HepG2 (cell line): ENCODE measurements around the gene OR6K6. TPM values are rescaled to one million over a fixed set of nuclear protein-coding genes. Genes with fewer than 3 reads are reported as not detected.

Source experiments
- ATAC-seq: fragments of 200-7000 bp; cut with Tn5 transposase; 3 replicates; pipeline ENCODE4 v1.9.1; 2020; ENCODE audit warnings: mild to moderate bottlenecking, moderate library complexity
- BruUV-seq: library from RNA; stranded (reverse); fragments of 400-500 nt; replicated peaks from 2 replicates; lab custom pipeline; 2021; lab: Mats Ljungman, UMichigan
- CTCF ChIA-PET: fragments of 300-600 bp; formaldehyde crosslinking; extraction: SDS; loops from one replicate; lab custom pipeline; 2021; ENCODE audit warnings: low total read pairs, inconsistent platforms, low intra/inter-chr PET ratio; lab: Yijun Ruan, JAX
- POLR2A ChIA-PET: fragments of 350-600 bp; sonication (Branson Sonifier 250); formaldehyde crosslinking; loops from one replicate; lab custom pipeline; 2020; ENCODE audit warnings: antibody characterized with exemption, inconsistent platforms; lab: Yijun Ruan, JAX
- DNase-seq: peaks from one replicate; pipeline ENCODE4 v3.0.0-alpha.2; 2015; ENCODE audit warnings: low spot score
- FAIRE-seq: peaks from 3 replicates; lab custom pipeline; 2011; peaks lifted over from hg19 to GRCh38; lab: Jason Lieb, UNC
- H2AFZ ChIP-seq: one replicate; pipeline ENCODE4 v1.6.1; 2011; ENCODE audit warnings: low read length, inconsistent platforms
- H3K27ac ChIP-seq: fragments of 300-600 bp; 3 replicates; pipeline ENCODE4 v1.8.0; 2011; ENCODE audit warnings: mixed run types, mild to moderate bottlenecking, mixed read lengths, low read length, inconsistent platforms; ENCODE audit not compliant: insufficient read depth; ENCODE audit errors: extremely low read length
- H3K27me3 ChIP-seq, 2 experiments: fragments of 200-600 bp in 1 of 2; 2 replicates in 1 of 2; 3 replicates in 1 of 2; pipeline versions ENCODE4 v1.6.0 to v1.8.0; 2011; ENCODE audit warnings: low read length in 2 of 2, mild to moderate bottlenecking in 2 of 2, moderate library complexity in 2 of 2, inconsistent platforms in 1 of 2; ENCODE audit not compliant: insufficient read depth in 2 of 2, control insufficient read depth in 1 of 2
- H3K36me3 ChIP-seq, 2 experiments: fragments of 200-600 bp in 1 of 2; replicated peaks in 1 of 2; 2 replicates in 1 of 2; 3 replicates in 1 of 2; pipeline versions ENCODE4 v1.5.1 to v1.8.0; 2011; ENCODE audit warnings: low read length in 2 of 2, inconsistent platforms in 1 of 2; ENCODE audit not compliant: insufficient read depth in 2 of 2, control insufficient read depth in 1 of 2
- H3K4me1 ChIP-seq: 2 replicates; pipeline ENCODE4 v1.5.1; 2012; ENCODE audit warnings: low read length, inconsistent platforms; ENCODE audit not compliant: insufficient read depth
- H3K4me2 ChIP-seq: 2 replicates; pipeline ENCODE4 v1.6.0; 2011; ENCODE audit warnings: low read depth, low read length, inconsistent platforms
- H3K4me3 ChIP-seq, 3 experiments: fragments of 200-600 bp in 1 of 3; sonication (generic), shearing (Covaris generic) in 1 of 3; replicated peaks in 1 of 3; 2 replicates each; pipeline ENCODE4 v1.5.1; 2011 to 2016; ENCODE audit warnings: low read length in 3 of 3, inconsistent platforms in 2 of 3, low read depth in 2 of 3, mild to moderate bottlenecking in 2 of 3, control low read depth in 1 of 3, mixed read lengths in 1 of 3; ENCODE audit not compliant: insufficient read depth in 1 of 3
- H3K79me2 ChIP-seq: one replicate; pipeline ENCODE4 v1.6.1; 2011; ENCODE audit warnings: low read length, inconsistent platforms; ENCODE audit not compliant: insufficient read depth
- H3K9ac ChIP-seq: 2 replicates; pipeline ENCODE4 v1.6.0; 2011; ENCODE audit warnings: mild to moderate bottlenecking, low read depth, low read length, inconsistent platforms; ENCODE audit not compliant: insufficient read depth
- H3K9me3 ChIP-seq: 2 replicates; pipeline ENCODE4 v1.5.1; 2012; ENCODE audit warnings: mild to moderate bottlenecking, low read length
- H4K20me1 ChIP-seq: 2 replicates; pipeline ENCODE4 v1.6.0; 2011; ENCODE audit warnings: inconsistent platforms, mild to moderate bottlenecking, low read length, moderate library complexity; ENCODE audit not compliant: insufficient read depth
- ZNF343 ChIP-seq: sonication (generic); formaldehyde crosslinking; IDR thresholded peaks from 2 replicates; pipeline ENCODE4 v1.4.0; 2020; ENCODE audit warnings: mild to moderate bottlenecking, missing genetic modification reagents
- ZNF614 ChIP-seq: IDR thresholded peaks from 2 replicates; pipeline ENCODE4 v1.6.1; 2018; ENCODE audit warnings: missing biosample characterization, missing genetic modification reagents, inconsistent platforms, borderline replicate concordance
- WGBS: methylation state at CpG from one replicate; pipeline ENCODE4 v1.1.6; 2017; ENCODE audit warnings: low lambda C conversion rate; 5-methylcytosine and 5-hydroxymethylcytosine counted together
- in situ Hi-C: cut with HindIII; loops from 2 replicates; pipeline ENCODE4 v1.10.0; 2017; ENCODE audit warnings: low pct_unique_long_range_greater_than_20kb; ENCODE audit not compliant: extremely low pct_ligation_motif_present
- intact Hi-C: fragments of 100-400 bp; cut with micrococcal nuclease; formaldehyde crosslinking; loops from one replicate; pipeline ENCODE4 v1.10.0; 2022; ENCODE audit not compliant: unreplicated experiment
- polyA plus RNA-seq, 8 experiments: library from polyadenylated mRNA; depleted of rRNA in 3 of 8; stranded (reverse) in 7 of 8; unstranded in 1 of 8; fragments of >200 nt; fragmentation: Illumina TruSeq in 4 of 8; extraction: Trizol in 4 of 8; gene quantifications; 2 replicates each; pipeline versions ENCODE4 v1.2.1 to v1.2.3, GENCODE V29; 2011 to 2016; ENCODE audit warnings: low read depth in 4 of 8, missing spikeins in 1 of 8, mixed read lengths in 1 of 8; ENCODE audit not compliant: insufficient read depth in 1 of 8
- total RNA-seq, 5 experiments: library from RNA; depleted of rRNA; stranded (reverse); fragments of >200 nt; fragmentation: Illumina TruSeq; extraction: Trizol; gene quantifications; 2 replicates each; pipeline ENCODE4 v1.2.3, GENCODE V29; 2016; ENCODE audit warnings: low read depth in 1 of 5
- TF ChIP-seq, protein P1 (sequence below): sonication (generic); formaldehyde crosslinking; IDR thresholded peaks from 2 replicates; pipeline ENCODE4 v1.4.0; 2020; ENCODE audit warnings: missing genetic modification reagents
- TF ChIP-seq, protein P2 (sequence below): sonication (generic); formaldehyde crosslinking; IDR thresholded peaks from 2 replicates; pipeline ENCODE4 v1.9.0; 2021; ENCODE audit warnings: missing genetic modification reagents, borderline replicate concordance

OR6K6 gene
- total and polyA plus RNA-seq, 2 of the 13 experiments (the other 11 are each of a cell fraction or from before 2014, with no cell fraction given), result not detected

DNA sequence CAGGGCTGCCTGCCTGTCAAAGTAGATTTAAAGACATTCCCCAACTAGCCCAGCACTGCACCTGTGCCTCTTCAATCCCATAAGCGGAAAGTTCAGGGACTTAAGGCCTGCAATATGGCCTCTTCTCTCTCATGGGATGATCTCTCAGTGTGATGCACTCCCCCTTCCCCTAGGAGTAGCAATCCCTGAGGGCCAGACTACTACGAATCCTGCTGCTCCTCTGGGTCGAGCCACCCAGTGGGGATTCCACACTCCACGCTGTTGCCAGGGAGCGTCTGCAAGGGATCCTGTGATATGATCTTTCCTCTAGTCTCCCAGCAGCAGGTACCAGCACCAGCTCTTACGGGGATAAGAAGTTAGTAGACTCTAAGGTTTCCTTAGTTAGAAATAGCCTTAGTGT lies 39.7 kb downstream of the OR6K6 start:
- 0% methylated on average over 3 of the region's 6 CpGs for WGBS
- DNase-seq, result no peak
- CTCF ChIA-PET, result no interaction called here
- Histone ChIP-seq H3K36me3 (no peaks in the 10 kb centered on the region), H2AFZ (no peak overlapping the region), H3K9ac (no peak overlapping the region)
- TF ChIP-seq ZNF343 (CRISPR knock-in tag), result no peak
- TF ChIP-seq, protein P1, sequence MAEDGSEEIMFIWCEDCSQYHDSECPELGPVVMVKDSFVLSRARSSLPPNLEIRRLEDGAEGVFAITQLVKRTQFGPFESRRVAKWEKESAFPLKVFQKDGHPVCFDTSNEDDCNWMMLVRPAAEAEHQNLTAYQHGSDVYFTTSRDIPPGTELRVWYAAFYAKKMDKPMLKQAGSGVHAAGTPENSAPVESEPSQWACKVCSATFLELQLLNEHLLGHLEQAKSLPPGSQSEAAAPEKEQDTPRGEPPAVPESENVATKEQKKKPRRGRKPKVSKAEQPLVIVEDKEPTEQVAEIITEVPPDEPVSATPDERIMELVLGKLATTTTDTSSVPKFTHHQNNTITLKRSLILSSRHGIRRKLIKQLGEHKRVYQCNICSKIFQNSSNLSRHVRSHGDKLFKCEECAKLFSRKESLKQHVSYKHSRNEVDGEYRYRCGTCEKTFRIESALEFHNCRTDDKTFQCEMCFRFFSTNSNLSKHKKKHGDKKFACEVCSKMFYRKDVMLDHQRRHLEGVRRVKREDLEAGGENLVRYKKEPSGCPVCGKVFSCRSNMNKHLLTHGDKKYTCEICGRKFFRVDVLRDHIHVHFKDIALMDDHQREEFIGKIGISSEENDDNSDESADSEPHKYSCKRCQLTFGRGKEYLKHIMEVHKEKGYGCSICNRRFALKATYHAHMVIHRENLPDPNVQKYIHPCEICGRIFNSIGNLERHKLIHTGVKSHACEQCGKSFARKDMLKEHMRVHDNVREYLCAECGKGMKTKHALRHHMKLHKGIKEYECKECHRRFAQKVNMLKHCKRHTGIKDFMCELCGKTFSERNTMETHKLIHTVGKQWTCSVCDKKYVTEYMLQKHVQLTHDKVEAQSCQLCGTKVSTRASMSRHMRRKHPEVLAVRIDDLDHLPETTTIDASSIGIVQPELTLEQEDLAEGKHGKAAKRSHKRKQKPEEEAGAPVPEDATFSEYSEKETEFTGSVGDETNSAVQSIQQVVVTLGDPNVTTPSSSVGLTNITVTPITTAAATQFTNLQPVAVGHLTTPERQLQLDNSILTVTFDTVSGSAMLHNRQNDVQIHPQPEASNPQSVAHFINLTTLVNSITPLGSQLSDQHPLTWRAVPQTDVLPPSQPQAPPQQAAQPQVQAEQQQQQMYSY (CRISPR knock-in tag), result no peak
- TF ChIP-seq ZNF614, result no peak
- TF ChIP-seq, protein P2, sequence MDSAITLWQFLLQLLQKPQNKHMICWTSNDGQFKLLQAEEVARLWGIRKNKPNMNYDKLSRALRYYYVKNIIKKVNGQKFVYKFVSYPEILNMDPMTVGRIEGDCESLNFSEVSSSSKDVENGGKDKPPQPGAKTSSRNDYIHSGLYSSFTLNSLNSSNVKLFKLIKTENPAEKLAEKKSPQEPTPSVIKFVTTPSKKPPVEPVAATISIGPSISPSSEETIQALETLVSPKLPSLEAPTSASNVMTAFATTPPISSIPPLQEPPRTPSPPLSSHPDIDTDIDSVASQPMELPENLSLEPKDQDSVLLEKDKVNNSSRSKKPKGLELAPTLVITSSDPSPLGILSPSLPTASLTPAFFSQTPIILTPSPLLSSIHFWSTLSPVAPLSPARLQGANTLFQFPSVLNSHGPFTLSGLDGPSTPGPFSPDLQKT (CRISPR knock-in tag), result no peak
- TF ChIP-seq, all 625 proteins: peak for 0
- H3K79me2 ChIP-seq, result no peaks in the 10 kb centered on the region
- in situ Hi-C loops, result no loop called here
- H3K4me1 ChIP-seq, result no peaks in the 10 kb centered on the region
- POLR2A ChIA-PET, result no interaction called here
- H3K27me3 ChIP-seq, result no peaks in the 10 kb centered on the region
- no peak overlapping the region for H3K4me3 ChIP-seq
- no peak overlapping the region for H3K4me2 ChIP-seq
- no TSS peak for BruUV-seq
- no peak for ATAC-seq
- no peak for FAIRE-seq
- H3K27ac ChIP-seq, result no peak overlapping the region
- H3K9me3 ChIP-seq, result peaks cover 28% of the 10 kb centered on the region
- H4K20me1 ChIP-seq, result no peaks in the 10 kb centered on the region
- intact Hi-C loops, result no loop called here
